WTC11 (cell line): ENCODE data around the gene TET3. TPM values are rescaled to one million over a fixed set of nuclear protein-coding genes. Genes with fewer than 3 reads are reported as not detected.
A peak's percentile ranks its signal among the peaks of the same experiment; 100 is the strongest.

Experiments
- ATAC-seq: fragments of 200-7000 bp; cut with Tn5 transposase; 2 replicates; pipeline ENCODE4 v1.10.0; 2021; ENCODE audit warnings: mild to moderate bottlenecking, moderate library complexity
- CTCF ChIA-PET: fragments of 300-600 bp; sonication (Branson Sonifier 250); formaldehyde crosslinking; loops from one replicate; lab custom pipeline; 2021; ENCODE audit warnings: antibody characterized with exemption; lab: Charles Lee
- POLR2A ChIA-PET: fragments of 350-600 bp; sonication (Branson Sonifier 250); formaldehyde crosslinking; loops from one replicate; lab custom pipeline; 2021; ENCODE audit warnings: antibody characterized with exemption; lab: Charles Lee
- DNase-seq: peaks from one replicate; pipeline ENCODE4 v3.0.0; 2021; ENCODE audit warnings: low spot score
- H3K27ac Mint-ChIP-seq: 2 replicates; pipeline ENCODE4 v1.8.0; 2021; ENCODE audit warnings: mixed read lengths
- H3K27me3 Mint-ChIP-seq: 2 replicates; pipeline ENCODE4 v1.8.0; 2021; ENCODE audit warnings: low read depth, mild to moderate bottlenecking, moderate library complexity, mixed read lengths
- H3K36me3 Mint-ChIP-seq: 2 replicates; pipeline ENCODE4 v1.8.0; 2021; ENCODE audit warnings: mixed read lengths
- H3K4me1 Mint-ChIP-seq: 2 replicates; pipeline ENCODE4 v1.8.0; 2022; ENCODE audit warnings: mixed read lengths
- H3K4me3 Mint-ChIP-seq: 2 replicates; pipeline ENCODE4 v1.8.0; 2021; ENCODE audit warnings: mild to moderate bottlenecking, moderate library complexity, mixed read lengths
- H3K9me3 Mint-ChIP-seq: 2 replicates; pipeline ENCODE4 v1.8.0; 2021; ENCODE audit warnings: mixed read lengths
- ARID4B ChIP-seq: sonication (generic); formaldehyde crosslinking; IDR thresholded peaks from 2 replicates; pipeline ENCODE4 v1.8.0; 2023; ENCODE audit warnings: missing genetic modification reagents, mild to moderate bottlenecking, borderline replicate concordance
- ATF6 ChIP-seq: sonication (generic); formaldehyde crosslinking; IDR thresholded peaks from 2 replicates; pipeline ENCODE4 v1.8.1; 2023; ENCODE audit warnings: mild to moderate bottlenecking, missing genetic modification reagents
- E2F4 ChIP-seq: sonication (generic); formaldehyde crosslinking; IDR thresholded peaks from 2 replicates; pipeline ENCODE4 v1.8.1; 2022; ENCODE audit warnings: low read depth, mild to moderate bottlenecking, moderate library complexity, missing genetic modification reagents, borderline replicate concordance
- E2F5 ChIP-seq: sonication (generic); formaldehyde crosslinking; IDR thresholded peaks from 2 replicates; pipeline ENCODE4 v1.8.1; 2022; ENCODE audit warnings: mild to moderate bottlenecking, moderate library complexity, missing genetic modification reagents
- EMX1 ChIP-seq: fragments of 250-450 bp; sonication (Bioruptor Pico); IDR thresholded peaks from 2 replicates; pipeline ENCODE4 v1.8.0; 2021; ENCODE audit warnings: mild to moderate bottlenecking
- FOXJ3 ChIP-seq: sonication (generic); formaldehyde crosslinking; IDR thresholded peaks from 2 replicates; pipeline ENCODE4 v1.9.0; 2021; ENCODE audit warnings: missing genetic modification reagents, mild to moderate bottlenecking, borderline replicate concordance
- GABPB1 ChIP-seq: sonication (generic); formaldehyde crosslinking; IDR thresholded peaks from 2 replicates; pipeline ENCODE4 v1.8.1; 2023; ENCODE audit warnings: mild to moderate bottlenecking, missing genetic modification reagents
- JUN ChIP-seq: sonication (generic); formaldehyde crosslinking; IDR thresholded peaks from 2 replicates; pipeline ENCODE4 v1.8.0; 2023; ENCODE audit warnings: mild to moderate bottlenecking, missing genetic modification reagents
- MXD4 ChIP-seq: fragments of 250-450 bp; sonication (Bioruptor Pico); IDR thresholded peaks from 2 replicates; pipeline ENCODE4 v1.8.0; 2021; ENCODE audit warnings: mild to moderate bottlenecking, moderate library complexity, borderline replicate concordance
- NFATC4 ChIP-seq: fragments of 250-450 bp; sonication (Bioruptor Pico); IDR thresholded peaks from 2 replicates; pipeline ENCODE4 v1.9.0; 2021; ENCODE audit warnings: mild to moderate bottlenecking
- NR1H2 ChIP-seq: sonication (generic); formaldehyde crosslinking; IDR thresholded peaks from 2 replicates; pipeline ENCODE4 v1.9.0; 2021; ENCODE audit warnings: mild to moderate bottlenecking, moderate library complexity, missing genetic modification reagents
- NR3C1 ChIP-seq: sonication (generic); formaldehyde crosslinking; conservative IDR thresholded peaks from 2 replicates; pipeline ENCODE4 v1.8.1; 2023; ENCODE audit warnings: low read depth, mild to moderate bottlenecking, missing genetic modification reagents
- SMAD4 ChIP-seq: sonication (generic); formaldehyde crosslinking; IDR thresholded peaks from 2 replicates; pipeline ENCODE4 v1.8.0; 2022; ENCODE audit warnings: mild to moderate bottlenecking, missing genetic modification reagents
- ZNF121 ChIP-seq: sonication (generic); formaldehyde crosslinking; IDR thresholded peaks from 2 replicates; pipeline ENCODE4 v1.8.0; 2023; ENCODE audit warnings: missing genetic modification reagents
- total RNA-seq: library from RNA; stranded (reverse); gene quantifications from 3 replicates; pipeline ENCODE4 v1.2.3, GENCODE V29; 2021

Gene TET3
- total RNA-seq, 1 experiment from 2014 or later: 19.3 TPM

GRCh38 chr2:73987948-73988700 is 3.4 kb downstream of the TET3 start (continued):
- TF ChIP-seq ARID4B (no peak), E2F4 (CRISPR knock-in tag) (no peak), NR3C1 (CRISPR knock-in tag) (no peak), NR1H2 (CRISPR knock-in tag) (no peak), JUN (CRISPR knock-in tag) (no peak), E2F5 (no peak), NFATC4 (CRISPR knock-in tag) (no peak), SMAD4 (CRISPR knock-in tag) (no peak)

DNA sequence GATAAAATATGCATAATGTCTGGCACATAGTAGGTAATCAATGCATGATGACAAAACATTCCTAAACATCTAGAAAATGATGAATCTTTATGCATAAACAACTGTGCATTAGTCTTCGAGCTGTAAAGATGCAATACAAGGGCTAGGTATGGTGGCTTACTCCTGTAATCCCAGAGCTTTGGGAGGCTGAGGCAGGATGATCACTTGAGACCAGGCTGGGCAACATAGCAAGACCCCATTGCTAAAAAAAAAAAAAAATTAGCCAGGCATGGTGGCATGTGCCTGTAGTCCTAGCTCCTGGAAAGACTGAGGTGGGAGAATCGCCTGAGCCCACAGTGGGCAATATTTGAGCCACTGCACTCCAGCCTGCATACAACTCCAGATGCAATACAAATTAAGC is 5.3 kb downstream of the TET3 start:
- ChIA-PET CTCF (interaction anchor here (0.6 kb wide), 1 partner anchor 157 kb away, joined by 3 read pairs; no protein-coding TSS in a partner anchor), POLR2A (no interaction called here)
- peaks cover 23% of the 10 kb centered on the region for H3K36me3 Mint-ChIP-seq

GRCh38 chr2:73990531-73990930 is 5.8 kb downstream of the TET3 start:
- Mint-ChIP-seq H3K27me3 (no peaks in the 10 kb centered on the region), H3K27ac (no peak overlapping the region), H3K36me3 (peaks cover 23% of the 10 kb centered on the region), H3K4me1 (peaks cover 51% of the 10 kb centered on the region), H3K4me3 (no peak overlapping the region), H3K9me3 (no peaks in the 10 kb centered on the region)
- no peak for TF ChIP-seq EMX1 (CRISPR knock-in tag)
- TF ChIP-seq FOXJ3: no peak
- no peak for TF ChIP-seq ATF6 (CRISPR knock-in tag)
- no peak for TF ChIP-seq MXD4
- TF ChIP-seq GABPB1 (CRISPR knock-in tag): no peak
- no peak for DNase-seq
- ChIA-PET POLR2A (no interaction called here), CTCF (interaction anchor here (0.6 kb wide), 1 partner anchor 157 kb away, joined by 3 read pairs; no protein-coding TSS in a partner anchor)
- no peak for ATAC-seq

More for the DNA sequence above, 5.3 kb downstream of the TET3 start:
- no peaks in the 10 kb centered on the region for H3K9me3 Mint-ChIP-seq
- H3K4me1 Mint-ChIP-seq: peaks cover 47% of the 10 kb centered on the region
- H3K27ac Mint-ChIP-seq: no peak overlapping the region
- peak; percentile 73; the same call in 1 of the 2 replicates for TF ChIP-seq ZNF121 (CRISPR knock-in tag)
- no peak for TF ChIP-seq FOXJ3
- TF ChIP-seq E2F4 (CRISPR knock-in tag): no peak
- ATAC-seq: no peak
- H3K27me3 Mint-ChIP-seq: no peaks in the 10 kb centered on the region
- no peak overlapping the region for H3K4me3 Mint-ChIP-seq
- DNase-seq: no peak
